HepG2 (cell line): ENCODE results near the gene PAFAH1B2.

ENCODE experiments used
- EP300 ChIP-seq, 3 experiments: sonication (generic) in 1 of 3; formaldehyde crosslinking in 1 of 3; IDR thresholded peaks; 2 replicates each; pipeline versions ENCODE4 v1.5.1 to v1.6.1; 2011 to 2020; ENCODE audit warnings: low read depth in 2 of 3, low read length in 2 of 3, borderline replicate concordance in 1 of 3, improper control_type of control experiment in 1 of 3, mild to moderate bottlenecking in 1 of 3, missing genetic modification reagents in 1 of 3, moderate library complexity in 1 of 3
- KLF11 ChIP-seq: IDR thresholded peaks from 2 replicates; pipeline ENCODE4 v1.6.1; 2016; ENCODE audit warnings: missing compliant biosample characterization
- NR2C2 ChIP-seq: sonication (generic); formaldehyde crosslinking; IDR thresholded peaks from 2 replicates; pipeline ENCODE4 v1.4.0; 2020; ENCODE audit warnings: missing genetic modification reagents, mild to moderate bottlenecking, moderate library complexity, borderline replicate concordance
- POLR2AphosphoS5 ChIP-seq: IDR thresholded peaks from 2 replicates; pipeline ENCODE4 v1.6.1; 2012; ENCODE audit warnings: low read depth, low read length
- SMC3 ChIP-seq: IDR thresholded peaks from 2 replicates; pipeline ENCODE4 v1.6.1; 2011; ENCODE audit warnings: low read length, improper control_type of control experiment
- TCF7L2 ChIP-seq: IDR thresholded peaks from 2 replicates; pipeline ENCODE4 v1.6.1; 2011; ENCODE audit warnings: mild to moderate bottlenecking, low read depth, low read length, moderate library complexity
- TF ChIP-seq, protein P1 (sequence below): sonication (generic); formaldehyde crosslinking; IDR thresholded peaks from 2 replicates; pipeline ENCODE4 v1.9.0; 2021; ENCODE audit warnings: missing genetic modification reagents, mild to moderate bottlenecking, borderline replicate concordance
- TF ChIP-seq, protein P2 (sequence below): sonication (generic); formaldehyde crosslinking; IDR thresholded peaks from 2 replicates; pipeline ENCODE4 v1.5.0; 2020; ENCODE audit warnings: mild to moderate bottlenecking, missing genetic modification reagents, moderate library complexity
- TF ChIP-seq, protein P3 (sequence below): sonication (generic); formaldehyde crosslinking; IDR thresholded peaks from 2 replicates; pipeline ENCODE4 v1.9.0; 2021; ENCODE audit warnings: missing genetic modification reagents, borderline replicate concordance

DNA sequence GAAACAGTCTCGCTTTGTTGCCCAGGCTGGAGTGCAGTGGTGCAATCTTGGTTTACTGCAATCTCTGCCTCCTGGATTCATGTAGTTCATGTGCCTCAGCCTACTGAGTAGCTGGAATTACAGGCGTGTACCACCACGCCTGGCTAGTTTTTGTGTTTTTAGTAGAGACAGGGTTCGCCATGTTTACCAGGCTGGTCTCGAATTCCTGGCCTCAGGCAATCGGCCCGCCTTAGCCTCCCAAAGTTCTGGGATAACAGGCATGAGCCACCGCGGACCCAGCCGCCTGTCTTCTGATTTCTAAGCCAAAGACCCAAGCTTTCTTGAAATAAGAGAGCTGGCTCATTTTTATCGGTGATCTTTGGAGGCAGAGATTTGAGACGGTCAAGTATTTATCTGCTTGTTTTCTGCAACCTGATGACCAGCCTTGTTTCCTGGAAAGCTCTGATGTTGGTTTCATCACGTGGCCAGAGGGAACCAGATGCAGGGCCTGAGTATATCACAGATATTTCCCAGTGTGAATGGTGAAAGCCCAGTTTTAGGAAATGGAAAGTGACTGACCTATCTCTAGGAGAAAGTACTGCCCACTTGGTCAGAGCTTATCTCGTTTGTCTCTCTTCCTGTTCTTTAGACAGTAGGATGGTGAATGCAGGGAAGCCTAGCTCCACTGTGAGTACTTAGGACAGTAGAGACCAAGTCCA, 28.8 kb downstream of the PAFAH1B2 start:
- TF ChIP-seq, protein P1, sequence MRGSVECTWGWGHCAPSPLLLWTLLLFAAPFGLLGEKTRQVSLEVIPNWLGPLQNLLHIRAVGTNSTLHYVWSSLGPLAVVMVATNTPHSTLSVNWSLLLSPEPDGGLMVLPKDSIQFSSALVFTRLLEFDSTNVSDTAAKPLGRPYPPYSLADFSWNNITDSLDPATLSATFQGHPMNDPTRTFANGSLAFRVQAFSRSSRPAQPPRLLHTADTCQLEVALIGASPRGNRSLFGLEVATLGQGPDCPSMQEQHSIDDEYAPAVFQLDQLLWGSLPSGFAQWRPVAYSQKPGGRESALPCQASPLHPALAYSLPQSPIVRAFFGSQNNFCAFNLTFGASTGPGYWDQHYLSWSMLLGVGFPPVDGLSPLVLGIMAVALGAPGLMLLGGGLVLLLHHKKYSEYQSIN (CRISPR knock-in tag), result no peak
- TF ChIP-seq, protein P2, sequence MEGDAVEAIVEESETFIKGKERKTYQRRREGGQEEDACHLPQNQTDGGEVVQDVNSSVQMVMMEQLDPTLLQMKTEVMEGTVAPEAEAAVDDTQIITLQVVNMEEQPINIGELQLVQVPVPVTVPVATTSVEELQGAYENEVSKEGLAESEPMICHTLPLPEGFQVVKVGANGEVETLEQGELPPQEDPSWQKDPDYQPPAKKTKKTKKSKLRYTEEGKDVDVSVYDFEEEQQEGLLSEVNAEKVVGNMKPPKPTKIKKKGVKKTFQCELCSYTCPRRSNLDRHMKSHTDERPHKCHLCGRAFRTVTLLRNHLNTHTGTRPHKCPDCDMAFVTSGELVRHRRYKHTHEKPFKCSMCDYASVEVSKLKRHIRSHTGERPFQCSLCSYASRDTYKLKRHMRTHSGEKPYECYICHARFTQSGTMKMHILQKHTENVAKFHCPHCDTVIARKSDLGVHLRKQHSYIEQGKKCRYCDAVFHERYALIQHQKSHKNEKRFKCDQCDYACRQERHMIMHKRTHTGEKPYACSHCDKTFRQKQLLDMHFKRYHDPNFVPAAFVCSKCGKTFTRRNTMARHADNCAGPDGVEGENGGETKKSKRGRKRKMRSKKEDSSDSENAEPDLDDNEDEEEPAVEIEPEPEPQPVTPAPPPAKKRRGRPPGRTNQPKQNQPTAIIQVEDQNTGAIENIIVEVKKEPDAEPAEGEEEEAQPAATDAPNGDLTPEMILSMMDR (CRISPR knock-in tag), result no peak
- TF ChIP-seq POLR2AphosphoS5 (no peak), TCF7L2 (no peak), EP300 (IDR thresholded peaks at IDR 0.05; ENCODE audit: low read depth in 2 of 2, low read length in 2 of 2) (no peak), EP300 (CRISPR knock-in tag; IDR thresholded peaks at IDR 0.05; ENCODE audit: borderline replicate concordance) (no peak), NR2C2 (no peak), KLF11 (CRISPR knock-in tag) (no peak), SMC3 (no peak)
- TF ChIP-seq, protein P3, sequence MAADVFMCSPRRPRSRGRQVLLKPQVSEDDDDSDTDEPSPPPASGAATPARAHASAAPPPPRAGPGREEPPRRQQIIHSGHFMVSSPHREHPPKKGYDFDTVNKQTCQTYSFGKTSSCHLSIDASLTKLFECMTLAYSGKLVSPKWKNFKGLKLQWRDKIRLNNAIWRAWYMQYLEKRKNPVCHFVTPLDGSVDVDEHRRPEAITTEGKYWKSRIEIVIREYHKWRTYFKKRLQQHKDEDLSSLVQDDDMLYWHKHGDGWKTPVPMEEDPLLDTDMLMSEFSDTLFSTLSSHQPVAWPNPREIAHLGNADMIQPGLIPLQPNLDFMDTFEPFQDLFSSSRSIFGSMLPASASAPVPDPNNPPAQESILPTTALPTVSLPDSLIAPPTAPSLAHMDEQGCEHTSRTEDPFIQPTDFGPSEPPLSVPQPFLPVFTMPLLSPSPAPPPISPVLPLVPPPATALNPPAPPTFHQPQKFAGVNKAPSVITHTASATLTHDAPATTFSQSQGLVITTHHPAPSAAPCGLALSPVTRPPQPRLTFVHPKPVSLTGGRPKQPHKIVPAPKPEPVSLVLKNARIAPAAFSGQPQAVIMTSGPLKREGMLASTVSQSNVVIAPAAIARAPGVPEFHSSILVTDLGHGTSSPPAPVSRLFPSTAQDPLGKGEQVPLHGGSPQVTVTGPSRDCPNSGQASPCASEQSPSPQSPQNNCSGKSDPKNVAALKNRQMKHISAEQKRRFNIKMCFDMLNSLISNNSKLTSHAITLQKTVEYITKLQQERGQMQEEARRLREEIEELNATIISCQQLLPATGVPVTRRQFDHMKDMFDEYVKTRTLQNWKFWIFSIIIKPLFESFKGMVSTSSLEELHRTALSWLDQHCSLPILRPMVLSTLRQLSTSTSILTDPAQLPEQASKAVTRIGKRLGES (CRISPR knock-in tag), result no peak
